GM23338 (cell line): ENCODE results near the gene UPF2. TPM values are rescaled to one million over a fixed set of nuclear protein-coding genes. Genes with fewer than 3 reads are reported as not detected.

Experiments
- ATAC-seq: fragments of 200-7000 bp; cut with Tn5 transposase; 3 replicates; pipeline ENCODE4 v1.9.1; 2020
- DNase-seq: peaks from one replicate; pipeline ENCODE4 v3.0.0-alpha.2; 2015; ENCODE audit warnings: low spot score
- H2AFZ ChIP-seq: fragments of 200-600 bp; sonication (generic); 2 replicates; pipeline ENCODE4 v1.8.0; 2016; ENCODE audit warnings: antibody characterized with exemption, mild to moderate bottlenecking, moderate library complexity
- H3F3A ChIP-seq: fragments of 200-600 bp; sonication (generic); replicated peaks from 2 replicates; pipeline ENCODE4 v1.8.0; 2017; ENCODE audit warnings: antibody characterized with exemption, mixed run types, low read depth
- H3K27ac ChIP-seq: fragments of 200-600 bp; sonication (generic); 2 replicates; pipeline ENCODE4 v1.6.1; 2016; ENCODE audit warnings: low read depth
- H3K27me3 ChIP-seq: fragments of 200-600 bp; sonication (generic); 2 replicates; pipeline ENCODE4 v1.8.0; 2016; ENCODE audit warnings: mild to moderate bottlenecking, mixed run types, moderate library complexity; ENCODE audit not compliant: insufficient read depth
- H3K36me3 ChIP-seq: fragments of 200-600 bp; sonication (generic); 2 replicates; pipeline ENCODE4 v1.8.0; 2016; ENCODE audit warnings: mild to moderate bottlenecking; ENCODE audit not compliant: insufficient read depth
- H3K4me1 ChIP-seq: fragments of 200-600 bp; sonication (generic); 2 replicates; pipeline ENCODE4 v1.8.0; 2016; ENCODE audit warnings: mild to moderate bottlenecking, moderate library complexity; ENCODE audit not compliant: insufficient read depth
- H3K4me2 ChIP-seq: fragments of 200-600 bp; sonication (generic); 2 replicates; pipeline ENCODE4 v1.7.1; 2017; ENCODE audit warnings: mixed run types
- H3K4me3 ChIP-seq: fragments of 200-600 bp; sonication (generic); 2 replicates; pipeline ENCODE4 v1.6.1; 2016; ENCODE audit warnings: mixed run types
- H3K79me2 ChIP-seq: fragments of 200-600 bp; sonication (generic); replicated peaks from 2 replicates; pipeline ENCODE4 v1.8.0; 2017; ENCODE audit warnings: mild to moderate bottlenecking; ENCODE audit not compliant: insufficient read depth
- H3K9me2 ChIP-seq: fragments of 200-600 bp; sonication (generic); 2 replicates; pipeline ENCODE4 v1.8.0; 2017; ENCODE audit not compliant: insufficient read depth
- H4K20me1 ChIP-seq: fragments of 200-600 bp; sonication (generic); replicated peaks from 2 replicates; pipeline ENCODE4 v1.8.0; 2017; ENCODE audit warnings: mild to moderate bottlenecking; ENCODE audit not compliant: insufficient read depth
- H3K27ac Mint-ChIP-seq: 2 replicates; pipeline ENCODE4 v1.8.0; 2020; ENCODE audit warnings: inconsistent platforms, mild to moderate bottlenecking, moderate library complexity, mixed read lengths
- H3K27me3 Mint-ChIP-seq: 3 replicates; pipeline ENCODE4 v1.8.0; 2022; ENCODE audit warnings: low read depth, mild to moderate bottlenecking, moderate library complexity, mixed read lengths, inconsistent platforms; ENCODE audit not compliant: insufficient read depth, poor library complexity
- H3K36me3 Mint-ChIP-seq: 3 replicates; pipeline ENCODE4 v1.8.0; 2021; ENCODE audit warnings: low read depth, mild to moderate bottlenecking, inconsistent platforms, moderate library complexity, mixed read lengths
- H3K4me1 Mint-ChIP-seq: 3 replicates; pipeline ENCODE4 v1.8.0; 2020; ENCODE audit warnings: mild to moderate bottlenecking, inconsistent platforms, mixed read lengths
- H3K4me3 Mint-ChIP-seq: 3 replicates; pipeline ENCODE4 v1.8.0; 2021; ENCODE audit warnings: moderate library complexity, mild to moderate bottlenecking, inconsistent platforms, mixed read lengths
- H3K9me3 Mint-ChIP-seq: 3 replicates; pipeline ENCODE4 v1.8.0; 2020; ENCODE audit warnings: moderate library complexity, mild to moderate bottlenecking, inconsistent platforms, mixed read lengths
- CREB1 ChIP-seq: fragments of 250-450 bp; sonication (Bioruptor Pico); IDR thresholded peaks from 2 replicates; pipeline ENCODE4 v1.5.0; 2020; ENCODE audit warnings: low read depth, mild to moderate bottlenecking, moderate library complexity
- ETS1 ChIP-seq: IDR thresholded peaks from 2 replicates; pipeline ENCODE4 v1.6.1; 2016; ENCODE audit warnings: antibody characterized with exemption
- EZH2phosphoT487 ChIP-seq: fragments of 200-600 bp; sonication (generic); IDR thresholded peaks from one replicate; pipeline ENCODE4 v1.8.1; 2018; ENCODE audit warnings: antibody characterized with exemption; ENCODE audit not compliant: unreplicated experiment
- JUNB ChIP-seq: IDR thresholded peaks from one replicate; pipeline ENCODE4 v1.6.1; 2016; ENCODE audit warnings: antibody characterized with exemption; ENCODE audit not compliant: unreplicated experiment
- NANOG ChIP-seq: IDR thresholded peaks from 2 replicates; pipeline ENCODE4 v1.6.1; 2016; ENCODE audit warnings: antibody characterized with exemption, borderline replicate concordance
- POLR2AphosphoS5 ChIP-seq: IDR thresholded peaks from 2 replicates; pipeline ENCODE4 v1.6.1; 2016; ENCODE audit warnings: antibody characterized with exemption, low read depth
- REST ChIP-seq: IDR thresholded peaks from one replicate; pipeline ENCODE4 v1.6.1; 2018; ENCODE audit warnings: antibody characterized with exemption; ENCODE audit not compliant: unreplicated experiment
- STAT1 ChIP-seq: IDR thresholded peaks from one replicate; pipeline ENCODE4 v1.6.1; 2016; ENCODE audit warnings: antibody characterized with exemption; ENCODE audit not compliant: unreplicated experiment
- ZNF114 ChIP-seq: fragments of 250-450 bp; sonication (Bioruptor Pico); IDR thresholded peaks from 2 replicates; pipeline ENCODE4 v1.5.0; 2020; ENCODE audit warnings: mild to moderate bottlenecking, moderate library complexity
- ZNF331 ChIP-seq: fragments of 250-450 bp; sonication (Bioruptor Pico); IDR thresholded peaks from 2 replicates; pipeline ENCODE4 v1.5.0; 2020; ENCODE audit warnings: low read depth, mild to moderate bottlenecking, moderate library complexity
- polyA plus RNA-seq: library from polyadenylated mRNA; unstranded; fragments of >200 nt; fragmentation: Nextera tagmentation; extraction: Ambion mirVana; gene quantifications from 2 replicates; pipeline ENCODE4 v1.2.1, GENCODE V29; 2016
- total RNA-seq: library from RNA; depleted of rRNA; stranded (reverse); fragments of >200 nt; shearing (Covaris generic); gene quantifications from 2 replicates; pipeline ENCODE4 v1.2.3, GENCODE V29; 2014
- TF ChIP-seq, protein P1 (sequence below): fragments of 250-450 bp; sonication (Bioruptor Pico); IDR thresholded peaks from 2 replicates; pipeline ENCODE4 v1.5.0; 2020; ENCODE audit warnings: mild to moderate bottlenecking, moderate library complexity

UPF2 gene
- total and polyA plus RNA-seq, 2 experiments from 2014 or later, result 29.0 to 78.5 TPM

DNA sequence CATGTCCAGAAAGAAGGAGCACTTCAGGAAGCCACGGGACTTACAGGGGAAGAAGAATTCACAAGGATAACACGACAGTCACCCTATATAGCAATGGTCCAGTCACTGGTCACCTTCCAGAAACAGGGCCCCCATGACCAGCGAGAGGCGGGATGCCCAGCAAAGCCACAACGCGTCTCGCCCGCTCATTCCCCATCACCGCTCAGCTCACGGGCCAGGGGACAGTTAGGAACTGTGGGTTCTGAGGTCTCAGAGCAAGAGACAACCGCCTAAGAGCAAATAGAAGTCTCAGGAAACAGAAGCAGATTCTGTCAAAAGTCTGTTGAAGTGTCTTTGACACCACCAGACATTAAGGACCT, 147.5 kb downstream of the UPF2 start:
- no peaks in the 10 kb centered on the region for H3K36me3 Mint-ChIP-seq
- H3K4me1 Mint-ChIP-seq, result no peaks in the 10 kb centered on the region; the same call in 2 of the 3 replicates
- no peaks in the 10 kb centered on the region for H3K9me3 Mint-ChIP-seq
- peak overlapping the region; percentile 47; the same call in 1 of the 2 replicates for H2AFZ ChIP-seq
- H3F3A ChIP-seq, result no peaks in the 10 kb centered on the region
- TF ChIP-seq EZH2phosphoT487 (no peak), NANOG (no peak)
- H3K27me3 Mint-ChIP-seq, result peaks cover 10% of the 10 kb centered on the region
- H3K4me3 Mint-ChIP-seq, result no peak overlapping the region
- no peak overlapping the region for H3K27ac ChIP-seq
- no peaks in the 10 kb centered on the region for H3K79me2 ChIP-seq
- no peaks in the 10 kb centered on the region for H3K36me3 ChIP-seq
- H3K4me2 ChIP-seq, result no peak overlapping the region
- no peaks in the 10 kb centered on the region for H3K4me1 ChIP-seq
- H3K27me3 ChIP-seq, result no peaks in the 10 kb centered on the region
- no peaks in the 10 kb centered on the region for H4K20me1 ChIP-seq
- H3K9me2 ChIP-seq, result no peaks in the 10 kb centered on the region
- ATAC-seq (no peak), DNase-seq (no peak)
- no peak overlapping the region for H3K27ac Mint-ChIP-seq
- H3K4me3 ChIP-seq, result no peak overlapping the region

GRCh38 chr10:11894381-11895107, 148.1 kb downstream of the UPF2 start:
- H3K27me3 Mint-ChIP-seq, result peaks cover 10% of the 10 kb centered on the region
- H3K79me2 ChIP-seq, result no peaks in the 10 kb centered on the region
- H3K27ac ChIP-seq, result no peak overlapping the region
- peak overlapping the region; percentile 72; the same call in 1 of the 2 replicates for H2AFZ ChIP-seq
- ATAC-seq (peak; percentile 20; the same call in 1 of the 3 replicates), DNase-seq (no peak)
- H3K9me2 ChIP-seq, result no peaks in the 10 kb centered on the region
- H3K4me3 ChIP-seq, result no peak overlapping the region
- no peak overlapping the region for H3K27ac Mint-ChIP-seq
- no peak overlapping the region for H3K4me2 ChIP-seq
- H4K20me1 ChIP-seq, result no peaks in the 10 kb centered on the region
- no peaks in the 10 kb centered on the region for H3K27me3 ChIP-seq
- H3K4me3 Mint-ChIP-seq, result no peak overlapping the region
- no peaks in the 10 kb centered on the region; the same call in 2 of the 3 replicates for H3K4me1 Mint-ChIP-seq
- H3K36me3 ChIP-seq, result no peaks in the 10 kb centered on the region
- H3K4me1 ChIP-seq, result no peaks in the 10 kb centered on the region
- H3F3A ChIP-seq, result no peaks in the 10 kb centered on the region
- no peaks in the 10 kb centered on the region for H3K36me3 Mint-ChIP-seq
- H3K9me3 Mint-ChIP-seq, result no peaks in the 10 kb centered on the region
- TF ChIP-seq ETS1, result no peak
- TF ChIP-seq EZH2phosphoT487, result no peak
- no peak for TF ChIP-seq JUNB
- TF ChIP-seq ZNF114 (CRISPR knock-in tag), result no peak
- TF ChIP-seq REST, result no peak
- no peak for TF ChIP-seq CREB1 (CRISPR knock-in tag)
- TF ChIP-seq STAT1, result no peak
- TF ChIP-seq POLR2AphosphoS5, result no peak
- TF ChIP-seq ZNF331 (CRISPR knock-in tag), result no peak
- TF ChIP-seq, protein P1, sequence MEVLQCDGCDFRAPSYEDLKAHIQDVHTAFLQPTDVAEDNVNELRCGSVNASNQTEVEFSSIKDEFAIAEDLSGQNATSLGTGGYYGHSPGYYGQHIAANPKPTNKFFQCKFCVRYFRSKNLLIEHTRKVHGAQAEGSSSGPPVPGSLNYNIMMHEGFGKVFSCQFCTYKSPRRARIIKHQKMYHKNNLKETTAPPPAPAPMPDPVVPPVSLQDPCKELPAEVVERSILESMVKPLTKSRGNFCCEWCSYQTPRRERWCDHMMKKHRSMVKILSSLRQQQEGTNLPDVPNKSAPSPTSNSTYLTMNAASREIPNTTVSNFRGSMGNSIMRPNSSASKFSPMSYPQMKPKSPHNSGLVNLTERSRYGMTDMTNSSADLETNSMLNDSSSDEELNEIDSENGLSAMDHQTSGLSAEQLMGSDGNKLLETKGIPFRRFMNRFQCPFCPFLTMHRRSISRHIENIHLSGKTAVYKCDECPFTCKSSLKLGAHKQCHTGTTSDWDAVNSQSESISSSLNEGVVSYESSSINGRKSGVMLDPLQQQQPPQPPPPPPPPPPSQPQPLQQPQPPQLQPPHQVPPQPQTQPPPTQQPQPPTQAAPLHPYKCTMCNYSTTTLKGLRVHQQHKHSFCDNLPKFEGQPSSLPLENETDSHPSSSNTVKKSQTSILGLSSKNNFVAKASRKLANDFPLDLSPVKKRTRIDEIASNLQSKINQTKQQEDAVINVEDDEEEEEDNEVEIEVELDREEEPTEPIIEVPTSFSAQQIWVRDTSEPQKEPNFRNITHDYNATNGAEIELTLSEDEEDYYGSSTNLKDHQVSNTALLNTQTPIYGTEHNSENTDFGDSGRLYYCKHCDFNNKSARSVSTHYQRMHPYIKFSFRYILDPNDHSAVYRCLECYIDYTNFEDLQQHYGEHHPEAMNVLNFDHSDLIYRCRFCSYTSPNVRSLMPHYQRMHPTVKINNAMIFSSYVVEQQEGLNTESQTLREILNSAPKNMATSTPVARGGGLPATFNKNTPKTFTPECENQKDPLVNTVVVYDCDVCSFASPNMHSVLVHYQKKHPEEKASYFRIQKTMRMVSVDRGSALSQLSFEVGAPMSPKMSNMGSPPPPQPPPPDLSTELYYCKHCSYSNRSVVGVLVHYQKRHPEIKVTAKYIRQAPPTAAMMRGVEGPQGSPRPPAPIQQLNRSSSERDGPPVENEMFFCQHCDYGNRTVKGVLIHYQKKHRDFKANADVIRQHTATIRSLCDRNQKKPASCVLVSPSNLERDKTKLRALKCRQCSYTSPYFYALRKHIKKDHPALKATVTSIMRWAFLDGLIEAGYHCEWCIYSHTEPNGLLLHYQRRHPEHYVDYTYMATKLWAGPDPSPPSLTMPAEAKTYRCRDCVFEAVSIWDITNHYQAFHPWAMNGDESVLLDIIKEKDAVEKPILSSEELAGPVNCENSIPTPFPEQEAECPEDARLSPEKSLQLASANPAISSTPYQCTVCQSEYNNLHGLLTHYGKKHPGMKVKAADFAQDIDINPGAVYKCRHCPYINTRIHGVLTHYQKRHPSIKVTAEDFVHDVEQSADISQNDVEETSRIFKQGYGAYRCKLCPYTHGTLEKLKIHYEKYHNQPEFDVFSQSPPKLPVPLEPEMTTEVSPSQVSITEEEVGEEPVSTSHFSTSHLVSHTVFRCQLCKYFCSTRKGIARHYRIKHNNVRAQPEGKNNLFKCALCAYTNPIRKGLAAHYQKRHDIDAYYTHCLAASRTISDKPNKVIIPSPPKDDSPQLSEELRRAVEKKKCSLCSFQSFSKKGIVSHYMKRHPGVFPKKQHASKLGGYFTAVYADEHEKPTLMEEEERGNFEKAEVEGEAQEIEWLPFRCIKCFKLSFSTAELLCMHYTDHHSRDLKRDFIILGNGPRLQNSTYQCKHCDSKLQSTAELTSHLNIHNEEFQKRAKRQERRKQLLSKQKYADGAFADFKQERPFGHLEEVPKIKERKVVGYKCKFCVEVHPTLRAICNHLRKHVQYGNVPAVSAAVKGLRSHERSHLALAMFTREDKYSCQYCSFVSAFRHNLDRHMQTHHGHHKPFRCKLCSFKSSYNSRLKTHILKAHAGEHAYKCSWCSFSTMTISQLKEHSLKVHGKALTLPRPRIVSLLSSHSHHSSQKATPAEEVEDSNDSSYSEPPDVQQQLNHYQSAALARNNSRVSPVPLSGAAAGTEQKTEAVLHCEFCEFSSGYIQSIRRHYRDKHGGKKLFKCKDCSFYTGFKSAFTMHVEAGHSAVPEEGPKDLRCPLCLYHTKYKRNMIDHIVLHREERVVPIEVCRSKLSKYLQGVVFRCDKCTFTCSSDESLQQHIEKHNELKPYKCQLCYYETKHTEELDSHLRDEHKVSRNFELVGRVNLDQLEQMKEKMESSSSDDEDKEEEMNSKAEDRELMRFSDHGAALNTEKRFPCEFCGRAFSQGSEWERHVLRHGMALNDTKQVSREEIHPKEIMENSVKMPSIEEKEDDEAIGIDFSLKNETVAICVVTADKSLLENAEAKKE, result no peak
- no peak for TF ChIP-seq NANOG
